Neural progenitor cell (in vitro differentiated cells): ENCODE results near the gene ACE2.

Experiments used
- EZH2 ChIP-seq: fragments of 200-600 bp; sonication (generic); IDR thresholded peaks from 2 replicates; pipeline ENCODE4 v1.6.1; 2017; ENCODE audit warnings: antibody characterized with exemption, mild to moderate bottlenecking, moderate library complexity
- EZH2phosphoT487 ChIP-seq: fragments of 200-600 bp; sonication (generic); IDR thresholded peaks from 2 replicates; pipeline ENCODE4 v1.6.1; 2017; ENCODE audit warnings: antibody characterized with exemption
- TF ChIP-seq, protein P1 (sequence below): fragments of 200-600 bp; sonication (generic); IDR thresholded peaks from 2 replicates; pipeline ENCODE4 v1.5.1; 2017; ENCODE audit warnings: antibody characterized with exemption, mild to moderate bottlenecking

DNA sequence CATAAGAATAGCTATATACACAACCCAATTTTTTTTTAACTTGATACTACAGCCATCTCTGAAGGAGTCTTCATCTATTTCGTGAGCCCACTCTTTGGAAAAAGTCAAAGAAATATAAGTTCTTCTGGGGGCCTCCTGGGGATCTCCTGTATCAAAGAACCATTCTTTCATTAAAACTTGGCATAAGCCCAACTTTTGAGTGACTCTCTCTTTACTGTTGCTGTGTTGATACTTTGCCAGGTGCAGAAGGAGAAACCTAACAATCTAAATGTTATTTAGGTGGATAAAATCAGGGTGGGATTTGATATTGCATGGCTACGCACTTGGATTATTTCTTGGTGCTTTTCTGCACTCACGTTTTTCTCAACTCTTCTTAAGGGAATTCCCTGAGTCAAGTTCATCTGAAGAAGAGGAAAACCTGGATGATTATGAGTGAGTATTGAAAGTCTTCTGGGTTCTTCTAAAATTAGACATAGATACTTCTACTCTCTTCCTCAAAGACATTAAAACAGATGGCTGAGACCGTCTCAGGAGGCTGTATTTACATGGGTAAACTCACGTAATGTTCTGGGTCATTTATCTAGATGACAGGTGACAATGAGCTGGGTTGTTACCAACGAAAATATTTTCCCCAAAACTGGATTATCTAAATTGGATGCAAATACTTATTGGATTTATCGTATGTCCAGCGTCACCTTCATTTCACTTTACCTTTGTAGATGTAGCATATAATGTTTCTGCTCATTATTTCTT is 74.9 kb downstream of the ACE2 start:
- TF ChIP-seq, protein P1, sequence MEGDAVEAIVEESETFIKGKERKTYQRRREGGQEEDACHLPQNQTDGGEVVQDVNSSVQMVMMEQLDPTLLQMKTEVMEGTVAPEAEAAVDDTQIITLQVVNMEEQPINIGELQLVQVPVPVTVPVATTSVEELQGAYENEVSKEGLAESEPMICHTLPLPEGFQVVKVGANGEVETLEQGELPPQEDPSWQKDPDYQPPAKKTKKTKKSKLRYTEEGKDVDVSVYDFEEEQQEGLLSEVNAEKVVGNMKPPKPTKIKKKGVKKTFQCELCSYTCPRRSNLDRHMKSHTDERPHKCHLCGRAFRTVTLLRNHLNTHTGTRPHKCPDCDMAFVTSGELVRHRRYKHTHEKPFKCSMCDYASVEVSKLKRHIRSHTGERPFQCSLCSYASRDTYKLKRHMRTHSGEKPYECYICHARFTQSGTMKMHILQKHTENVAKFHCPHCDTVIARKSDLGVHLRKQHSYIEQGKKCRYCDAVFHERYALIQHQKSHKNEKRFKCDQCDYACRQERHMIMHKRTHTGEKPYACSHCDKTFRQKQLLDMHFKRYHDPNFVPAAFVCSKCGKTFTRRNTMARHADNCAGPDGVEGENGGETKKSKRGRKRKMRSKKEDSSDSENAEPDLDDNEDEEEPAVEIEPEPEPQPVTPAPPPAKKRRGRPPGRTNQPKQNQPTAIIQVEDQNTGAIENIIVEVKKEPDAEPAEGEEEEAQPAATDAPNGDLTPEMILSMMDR = no peak
- TF ChIP-seq EZH2 (no peak), EZH2phosphoT487 (no peak)
